PC-3 (cell line): ENCODE data around the gene WHRN. TPM values are rescaled to one million over a fixed set of nuclear protein-coding genes. Genes with fewer than 3 reads are reported as not detected.

Experiments
- ATAC-seq: fragments of 200-7000 bp; cut with Tn5 transposase; 2 replicates; pipeline ENCODE4 v1.9.1; 2020; ENCODE audit warnings: mild to moderate bottlenecking, moderate library complexity
- BruUV-seq: library from RNA; stranded (reverse); fragments of 400-500 nt; replicated peaks from 2 replicates; lab custom pipeline; 2021; lab: Mats Ljungman, UMichigan
- CTCF ChIA-PET: fragments of 300-600 bp; sonication (Branson Sonifier 250); formaldehyde crosslinking; loops from one replicate; lab custom pipeline; 2022; ENCODE audit warnings: antibody characterized with exemption; lab: Charles Lee
- POLR2A ChIA-PET: fragments of 300-600 bp; sonication (Branson Sonifier 250); formaldehyde crosslinking; loops from one replicate; lab custom pipeline; 2022; ENCODE audit warnings: antibody characterized with exemption; ENCODE audit not compliant: unreplicated experiment; lab: Charles Lee
- DNase-seq: peaks from one replicate; pipeline ENCODE4 v3.0.0-alpha.2; 2015
- H2AFZ ChIP-seq: fragments of 300-600 bp; sonication (generic); 2 replicates; pipeline ENCODE4 v1.6.0; 2016; ENCODE audit warnings: antibody characterized with exemption, low read length
- H3F3A ChIP-seq: fragments of 300-600 bp; sonication (generic); one replicate; pipeline ENCODE4 v1.6.0; 2017; ENCODE audit warnings: antibody characterized with exemption, low read length, control low read depth, mild to moderate bottlenecking; ENCODE audit not compliant: unreplicated experiment
- H3K27ac ChIP-seq: fragments of 300-600 bp; sonication (generic); 2 replicates; pipeline ENCODE4 v1.5.1; 2016; ENCODE audit warnings: mild to moderate bottlenecking, low read length
- H3K27me3 ChIP-seq: fragments of 300-600 bp; sonication (generic); 2 replicates; pipeline ENCODE4 v1.6.1; 2016; ENCODE audit warnings: low read length, mixed read lengths
- H3K36me3 ChIP-seq: fragments of 300-600 bp; sonication (generic); 2 replicates; pipeline ENCODE4 v1.6.1; 2016; ENCODE audit warnings: low read depth, mixed run types, low read length, mixed read lengths
- H3K4me1 ChIP-seq: fragments of 300-600 bp; sonication (generic); 2 replicates; pipeline ENCODE4 v1.5.1; 2016; ENCODE audit warnings: low read length; ENCODE audit not compliant: insufficient read depth
- H3K4me2 ChIP-seq: fragments of 300-600 bp; sonication (generic); 2 replicates; pipeline ENCODE4 v1.6.0; 2016; ENCODE audit warnings: low read length
- H3K4me3 ChIP-seq: fragments of 300-600 bp; sonication (generic); 2 replicates; pipeline ENCODE4 v1.5.1; 2016; ENCODE audit warnings: mild to moderate bottlenecking, low read length, mixed read lengths
- H3K79me2 ChIP-seq: fragments of 300-600 bp; sonication (generic); 2 replicates; pipeline ENCODE4 v1.6.1; 2017; ENCODE audit warnings: low read length, mixed read lengths
- H3K9ac ChIP-seq: fragments of 300-600 bp; sonication (generic); 2 replicates; pipeline ENCODE4 v1.6.0; 2016; ENCODE audit warnings: mild to moderate bottlenecking, low read length
- H3K9me2 ChIP-seq: fragments of 300-600 bp; sonication (generic); replicated peaks from 2 replicates; pipeline ENCODE4 v1.6.1; 2016; ENCODE audit warnings: mixed run types, low read length, mixed read lengths
- H3K9me3 ChIP-seq: fragments of 300-600 bp; sonication (generic); 2 replicates; pipeline ENCODE4 v1.6.1; 2016; ENCODE audit warnings: low read length, mixed read lengths
- H4K20me1 ChIP-seq: fragments of 300-600 bp; sonication (generic); 2 replicates; pipeline ENCODE4 v1.6.1; 2016; ENCODE audit warnings: low read length, mixed read lengths
- EZH2 ChIP-seq: fragments of 300-600 bp; sonication (generic); IDR thresholded peaks from one replicate; pipeline ENCODE4 v1.6.1; 2017; ENCODE audit warnings: antibody characterized with exemption, mild to moderate bottlenecking, low read length; ENCODE audit not compliant: unreplicated experiment
- EZH2phosphoT487 ChIP-seq: fragments of 300-600 bp; sonication (generic); IDR thresholded peaks from 2 replicates; pipeline ENCODE4 v1.6.1; 2018; ENCODE audit warnings: mild to moderate bottlenecking, antibody characterized with exemption, low read length, borderline replicate concordance
- intact Hi-C: fragments of 100-400 bp; cut with micrococcal nuclease; formaldehyde crosslinking; loops from 2 replicates; pipeline ENCODE4 v1.9.0; 2023
- total RNA-seq: library from RNA; depleted of rRNA; stranded (reverse); fragments of >200 nt; gene quantifications from 2 replicates; pipeline ENCODE4 v1.2.3, GENCODE V29; 2014
- TF ChIP-seq, protein P1 (sequence below): fragments of 300-600 bp; sonication (generic); conservative IDR thresholded peaks from 2 replicates; pipeline ENCODE4 v1.5.1; 2017; ENCODE audit warnings: antibody characterized with exemption, low read depth, mild to moderate bottlenecking, low read length

The WHRN gene
- total RNA-seq, 1 experiment from 2014 or later: 10.5 TPM

DNA sequence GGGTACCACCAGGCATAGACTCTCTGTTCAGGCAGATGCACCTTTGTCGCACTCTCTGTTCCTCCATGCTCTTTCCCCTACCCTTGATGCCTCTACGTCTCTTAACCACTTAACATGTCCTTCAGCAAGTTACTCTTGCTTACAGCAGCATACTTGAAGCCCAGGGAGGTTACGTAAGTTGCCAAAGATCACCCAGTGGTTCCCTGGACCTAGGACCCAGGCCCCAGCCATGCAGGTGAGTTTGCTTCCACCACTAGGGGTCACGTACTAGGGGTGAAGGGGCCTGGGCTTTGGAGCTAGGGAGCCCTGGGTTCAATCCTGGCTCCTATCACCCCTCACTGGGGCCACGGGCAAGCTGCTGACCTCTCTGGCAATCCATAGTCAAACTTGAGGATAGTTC, 126.4 kb downstream of the WHRN start:
- ChIA-PET POLR2A (no interaction called here), CTCF (no interaction called here)
- no peaks in the 10 kb centered on the region for H3K9me2 ChIP-seq
- H3F3A ChIP-seq: no peaks in the 10 kb centered on the region
- H3K36me3 ChIP-seq: no peaks in the 10 kb centered on the region; the same call in 1 of the 2 replicates
- intact Hi-C loops: no loop called here
- no peaks in the 10 kb centered on the region for H3K4me1 ChIP-seq
- TF ChIP-seq, protein P1, sequence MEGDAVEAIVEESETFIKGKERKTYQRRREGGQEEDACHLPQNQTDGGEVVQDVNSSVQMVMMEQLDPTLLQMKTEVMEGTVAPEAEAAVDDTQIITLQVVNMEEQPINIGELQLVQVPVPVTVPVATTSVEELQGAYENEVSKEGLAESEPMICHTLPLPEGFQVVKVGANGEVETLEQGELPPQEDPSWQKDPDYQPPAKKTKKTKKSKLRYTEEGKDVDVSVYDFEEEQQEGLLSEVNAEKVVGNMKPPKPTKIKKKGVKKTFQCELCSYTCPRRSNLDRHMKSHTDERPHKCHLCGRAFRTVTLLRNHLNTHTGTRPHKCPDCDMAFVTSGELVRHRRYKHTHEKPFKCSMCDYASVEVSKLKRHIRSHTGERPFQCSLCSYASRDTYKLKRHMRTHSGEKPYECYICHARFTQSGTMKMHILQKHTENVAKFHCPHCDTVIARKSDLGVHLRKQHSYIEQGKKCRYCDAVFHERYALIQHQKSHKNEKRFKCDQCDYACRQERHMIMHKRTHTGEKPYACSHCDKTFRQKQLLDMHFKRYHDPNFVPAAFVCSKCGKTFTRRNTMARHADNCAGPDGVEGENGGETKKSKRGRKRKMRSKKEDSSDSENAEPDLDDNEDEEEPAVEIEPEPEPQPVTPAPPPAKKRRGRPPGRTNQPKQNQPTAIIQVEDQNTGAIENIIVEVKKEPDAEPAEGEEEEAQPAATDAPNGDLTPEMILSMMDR: no peak
- no peak for TF ChIP-seq EZH2
- TF ChIP-seq EZH2phosphoT487: no peak
- no peaks in the 10 kb centered on the region for H3K79me2 ChIP-seq
- no peaks in the 10 kb centered on the region for H3K9me3 ChIP-seq
- no peak overlapping the region for H3K4me2 ChIP-seq
- H3K27me3 ChIP-seq: no peaks in the 10 kb centered on the region
- no peak overlapping the region for H3K4me3 ChIP-seq
- no peak overlapping the region for H3K9ac ChIP-seq
- no peak overlapping the region for H3K27ac ChIP-seq
- ATAC-seq: no peak
- no peak for DNase-seq
- no peak overlapping the region for H2AFZ ChIP-seq
- no TSS peak for BruUV-seq
- H4K20me1 ChIP-seq: no peaks in the 10 kb centered on the region

DNA sequence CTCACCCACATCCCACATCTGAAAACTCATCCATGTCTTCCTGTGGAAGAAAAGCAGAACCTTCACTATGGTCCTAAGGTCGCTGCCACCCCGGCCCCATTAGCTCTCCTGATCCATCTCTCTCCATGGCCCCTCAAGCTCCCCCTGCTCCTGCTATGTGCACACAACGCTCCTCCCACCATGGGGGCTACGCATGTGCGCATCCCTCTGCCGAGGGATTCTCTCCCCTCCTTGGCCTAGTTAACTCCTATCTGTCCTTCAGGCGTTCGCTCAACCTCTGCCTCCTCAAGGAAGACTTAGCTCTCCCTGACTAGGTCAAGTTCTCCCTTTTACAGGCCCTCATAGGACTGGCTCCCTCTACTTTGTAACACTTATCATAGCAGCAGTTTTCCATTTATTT, 127.3 kb downstream of the WHRN start:
- Histone ChIP-seq H3F3A (no peaks in the 10 kb centered on the region), H3K4me2 (no peak overlapping the region), H2AFZ (no peak overlapping the region), H3K9ac (no peak overlapping the region), H3K27me3 (no peaks in the 10 kb centered on the region), H3K9me2 (no peaks in the 10 kb centered on the region), H3K4me1 (peaks cover 2% of the 10 kb centered on the region; the same call in 1 of the 2 replicates), H3K36me3 (no peaks in the 10 kb centered on the region; the same call in 1 of the 2 replicates), H3K9me3 (no peaks in the 10 kb centered on the region), H3K4me3 (no peak overlapping the region), H4K20me1 (no peaks in the 10 kb centered on the region), H3K27ac (no peak overlapping the region), H3K79me2 (no peaks in the 10 kb centered on the region)
- DNase-seq (no peak), ATAC-seq (no peak)
- ChIA-PET CTCF (no interaction called here), POLR2A (no interaction called here)
- intact Hi-C loops: no loop called here
- no TSS peak for BruUV-seq
- TF ChIP-seq, protein P1: no peak
- TF ChIP-seq EZH2phosphoT487 (no peak), EZH2 (no peak)

- Histone ChIP-seq H2AFZ (no peak overlapping the region), H3K27me3 (no peaks in the 10 kb centered on the region), H3K4me3 (no peak overlapping the region), H4K20me1 (no peaks in the 10 kb centered on the region), H3F3A (no peaks in the 10 kb centered on the region), H3K27ac (no peak overlapping the region), H3K9me2 (no peaks in the 10 kb centered on the region), H3K79me2 (no peaks in the 10 kb centered on the region), H3K9me3 (no peaks in the 10 kb centered on the region), H3K4me1 (peaks cover 14% of the 10 kb centered on the region), H3K36me3 (no peaks in the 10 kb centered on the region; the same call in 1 of the 2 replicates), H3K4me2 (no peak overlapping the region), H3K9ac (no peak overlapping the region)
- no peak for DNase-seq
- ChIA-PET POLR2A (no interaction called here), CTCF (no interaction called here)
- TF ChIP-seq, protein P1: no peak
- TF ChIP-seq EZH2 (no peak), EZH2phosphoT487 (no peak)
- no TSS peak for BruUV-seq
- ATAC-seq: no peak
- intact Hi-C loops: no loop called here
Observed at GRCh38 chr9:114376586-114377445, 128.5 kb downstream of the WHRN start.
